SH-SY5Y (cell line): ENCODE measurements around the gene LARP1.

Experiments used
- GATA2 ChIP-seq: IDR thresholded peaks from 2 replicates; pipeline ENCODE4 v1.6.1; 2011; ENCODE audit warnings: mild to moderate bottlenecking, low read depth, low read length
- GATA3 ChIP-seq: IDR thresholded peaks from 2 replicates; pipeline ENCODE4 v1.6.1; 2011; ENCODE audit warnings: low read depth, mild to moderate bottlenecking, low read length, moderate library complexity

LARP1 gene

GRCh38 chr5:154727361-154727760 is 27.8 kb upstream of the LARP1 start:
- no peak for TF ChIP-seq GATA2
- no peak for TF ChIP-seq GATA3

GRCh38 chr5:154728939-154729588 is 26.1 kb upstream of the LARP1 start:
- TF ChIP-seq GATA3: no peak
- TF ChIP-seq GATA2: no peak

- TF ChIP-seq GATA3: no peak
- no peak for TF ChIP-seq GATA2
These were observed 25.6 kb upstream of the LARP1 start for GRCh38 chr5:154729613-154730012.

GRCh38 chr5:154732212-154732611 is 23.0 kb upstream of the LARP1 start:
- no peak for TF ChIP-seq GATA2
- no peak for TF ChIP-seq GATA3

GRCh38 chr5:154734370-154735248 is 20.6 kb upstream of the LARP1 start:
- TF ChIP-seq GATA3: no peak
- TF ChIP-seq GATA2: no peak

GRCh38 chr5:154737667-154738320 is 17.4 kb upstream of the LARP1 start:
- TF ChIP-seq GATA3 (no peak), GATA2 (no peak)

GRCh38 chr5:154740483-154740882 is 14.7 kb upstream of the LARP1 start:
- TF ChIP-seq GATA2 (no peak), GATA3 (no peak)

GRCh38 chr5:154740957-154741356 is 14.2 kb upstream of the LARP1 start:
- TF ChIP-seq GATA3 (peak; percentile 74), GATA2 (peak; percentile 97)

- TF ChIP-seq GATA3 (no peak), GATA2 (no peak)
These were observed 13.8 kb upstream of the LARP1 start for GRCh38 chr5:154741415-154741814.

GRCh38 chr5:154743812-154744211 is 11.4 kb upstream of the LARP1 start:
- TF ChIP-seq GATA3 (no peak), GATA2 (peak; percentile 27; the same call in 1 of the 2 replicates)

GRCh38 chr5:154745349-154745748 is 9.8 kb upstream of the LARP1 start:
- TF ChIP-seq GATA2: no peak
- TF ChIP-seq GATA3: no peak

- no peak for TF ChIP-seq GATA2
- TF ChIP-seq GATA3: no peak
These were observed 5.7 kb upstream of the LARP1 start for GRCh38 chr5:154749491-154749890.

GRCh38 chr5:154751854-154752253 is 3.3 kb upstream of the LARP1 start:
- TF ChIP-seq GATA2: no peak
- TF ChIP-seq GATA3: no peak

GRCh38 chr5:154753792-154754191 is 1.4 kb upstream of the LARP1 start:
- no peak for TF ChIP-seq GATA2
- no peak for TF ChIP-seq GATA3
